HepG2 (cell line): ENCODE results near the gene AARSD1. TPM values are rescaled to one million over a fixed set of nuclear protein-coding genes. Genes with fewer than 3 reads are reported as not detected.

Experiments
- ATF1 ChIP-seq: IDR thresholded peaks from 2 replicates; pipeline ENCODE4 v1.6.1; 2016; ENCODE audit warnings: mild to moderate bottlenecking, control low read depth
- GTF3A ChIP-seq: sonication (generic); formaldehyde crosslinking; conservative IDR thresholded peaks from 2 replicates; pipeline ENCODE4 v1.4.0; 2020; ENCODE audit warnings: mild to moderate bottlenecking, missing genetic modification reagents
- IKZF1 ChIP-seq: fragments of 450-650 bp; IDR thresholded peaks from 2 replicates; pipeline ENCODE4 v1.7.1; 2016
- PAXIP1 ChIP-seq: sonication (generic); formaldehyde crosslinking; conservative IDR thresholded peaks from 2 replicates; pipeline ENCODE4 v1.4.0; 2020; ENCODE audit warnings: mild to moderate bottlenecking, missing genetic modification reagents, moderate library complexity
- RERE ChIP-seq: IDR thresholded peaks from 2 replicates; pipeline ENCODE4 v1.6.1; 2016; ENCODE audit warnings: low read depth, missing genetic modification reagents, missing compliant biosample characterization
- STAG1 ChIP-seq: sonication (generic); formaldehyde crosslinking; IDR thresholded peaks from 2 replicates; pipeline ENCODE4 v1.4.0; 2020; ENCODE audit warnings: missing genetic modification reagents
- ZKSCAN1 ChIP-seq: fragments of 150-350 bp; IDR thresholded peaks from 2 replicates; pipeline ENCODE4 v1.6.1; 2014; ENCODE audit warnings: low read length
- ZNF337 ChIP-seq: sonication (generic); formaldehyde crosslinking; IDR thresholded peaks from 2 replicates; pipeline ENCODE4 v1.5.1; 2020; ENCODE audit warnings: missing genetic modification reagents, low read depth, mild to moderate bottlenecking, borderline replicate concordance
- ZNF83 ChIP-seq: sonication (generic); formaldehyde crosslinking; IDR thresholded peaks from 2 replicates; pipeline ENCODE4 v1.4.0; 2020; ENCODE audit warnings: missing genetic modification reagents, mild to moderate bottlenecking, borderline replicate concordance
- ZSCAN29 ChIP-seq: sonication (generic); formaldehyde crosslinking; conservative IDR thresholded peaks from 2 replicates; pipeline ENCODE4 v1.4.0; 2020; ENCODE audit warnings: mild to moderate bottlenecking, missing genetic modification reagents
- ZSCAN9 ChIP-seq: IDR thresholded peaks from 2 replicates; pipeline ENCODE4 v1.6.1; 2016; ENCODE audit warnings: borderline replicate concordance
- polyA plus RNA-seq, 8 experiments: library from polyadenylated mRNA; depleted of rRNA in 3 of 8; stranded (reverse) in 7 of 8; unstranded in 1 of 8; fragments of >200 nt; fragmentation: Illumina TruSeq in 4 of 8; extraction: Trizol in 4 of 8; gene quantifications; 2 replicates each; pipeline versions ENCODE4 v1.2.1 to v1.2.3, GENCODE V29; 2011 to 2016; ENCODE audit warnings: low read depth in 4 of 8, missing spikeins in 1 of 8, mixed read lengths in 1 of 8; ENCODE audit not compliant: insufficient read depth in 1 of 8
- total RNA-seq, 5 experiments: library from RNA; depleted of rRNA; stranded (reverse); fragments of >200 nt; fragmentation: Illumina TruSeq; extraction: Trizol; gene quantifications; 2 replicates each; pipeline ENCODE4 v1.2.3, GENCODE V29; 2016; ENCODE audit warnings: low read depth in 1 of 5
- TF ChIP-seq, protein P1 (sequence below): sonication (generic); formaldehyde crosslinking; IDR thresholded peaks from one replicate; pipeline ENCODE4 v1.5.1; 2020; ENCODE audit warnings: mild to moderate bottlenecking, missing genetic modification reagents; ENCODE audit errors: not compliant biosample characterization

Gene AARSD1
- total and polyA plus RNA-seq, 2 of the 13 experiments (the other 11 are each of a cell fraction or from before 2014, with no cell fraction given), result 24.7 to 29.3 TPM

- TF ChIP-seq RERE (CRISPR knock-in tag) (peak; percentile 80; the same call in 1 of the 2 replicates), ZSCAN9 (CRISPR knock-in tag) (peak; percentile 96; the same call in 1 of the 2 replicates), ZNF83 (CRISPR knock-in tag) (no peak), ZNF337 (peak; percentile 60; the same call in 1 of the 2 replicates), STAG1 (CRISPR knock-in tag) (no peak), IKZF1 (no peak), PAXIP1 (peak; percentile 95), ZKSCAN1 (0 out of 2 replicates have a peak, but pooled peaks have one; percentile 17), ZSCAN29 (CRISPR knock-in tag) (no peak), GTF3A (no peak), ATF1 (peak; percentile 74)
- TF ChIP-seq, protein P1, sequence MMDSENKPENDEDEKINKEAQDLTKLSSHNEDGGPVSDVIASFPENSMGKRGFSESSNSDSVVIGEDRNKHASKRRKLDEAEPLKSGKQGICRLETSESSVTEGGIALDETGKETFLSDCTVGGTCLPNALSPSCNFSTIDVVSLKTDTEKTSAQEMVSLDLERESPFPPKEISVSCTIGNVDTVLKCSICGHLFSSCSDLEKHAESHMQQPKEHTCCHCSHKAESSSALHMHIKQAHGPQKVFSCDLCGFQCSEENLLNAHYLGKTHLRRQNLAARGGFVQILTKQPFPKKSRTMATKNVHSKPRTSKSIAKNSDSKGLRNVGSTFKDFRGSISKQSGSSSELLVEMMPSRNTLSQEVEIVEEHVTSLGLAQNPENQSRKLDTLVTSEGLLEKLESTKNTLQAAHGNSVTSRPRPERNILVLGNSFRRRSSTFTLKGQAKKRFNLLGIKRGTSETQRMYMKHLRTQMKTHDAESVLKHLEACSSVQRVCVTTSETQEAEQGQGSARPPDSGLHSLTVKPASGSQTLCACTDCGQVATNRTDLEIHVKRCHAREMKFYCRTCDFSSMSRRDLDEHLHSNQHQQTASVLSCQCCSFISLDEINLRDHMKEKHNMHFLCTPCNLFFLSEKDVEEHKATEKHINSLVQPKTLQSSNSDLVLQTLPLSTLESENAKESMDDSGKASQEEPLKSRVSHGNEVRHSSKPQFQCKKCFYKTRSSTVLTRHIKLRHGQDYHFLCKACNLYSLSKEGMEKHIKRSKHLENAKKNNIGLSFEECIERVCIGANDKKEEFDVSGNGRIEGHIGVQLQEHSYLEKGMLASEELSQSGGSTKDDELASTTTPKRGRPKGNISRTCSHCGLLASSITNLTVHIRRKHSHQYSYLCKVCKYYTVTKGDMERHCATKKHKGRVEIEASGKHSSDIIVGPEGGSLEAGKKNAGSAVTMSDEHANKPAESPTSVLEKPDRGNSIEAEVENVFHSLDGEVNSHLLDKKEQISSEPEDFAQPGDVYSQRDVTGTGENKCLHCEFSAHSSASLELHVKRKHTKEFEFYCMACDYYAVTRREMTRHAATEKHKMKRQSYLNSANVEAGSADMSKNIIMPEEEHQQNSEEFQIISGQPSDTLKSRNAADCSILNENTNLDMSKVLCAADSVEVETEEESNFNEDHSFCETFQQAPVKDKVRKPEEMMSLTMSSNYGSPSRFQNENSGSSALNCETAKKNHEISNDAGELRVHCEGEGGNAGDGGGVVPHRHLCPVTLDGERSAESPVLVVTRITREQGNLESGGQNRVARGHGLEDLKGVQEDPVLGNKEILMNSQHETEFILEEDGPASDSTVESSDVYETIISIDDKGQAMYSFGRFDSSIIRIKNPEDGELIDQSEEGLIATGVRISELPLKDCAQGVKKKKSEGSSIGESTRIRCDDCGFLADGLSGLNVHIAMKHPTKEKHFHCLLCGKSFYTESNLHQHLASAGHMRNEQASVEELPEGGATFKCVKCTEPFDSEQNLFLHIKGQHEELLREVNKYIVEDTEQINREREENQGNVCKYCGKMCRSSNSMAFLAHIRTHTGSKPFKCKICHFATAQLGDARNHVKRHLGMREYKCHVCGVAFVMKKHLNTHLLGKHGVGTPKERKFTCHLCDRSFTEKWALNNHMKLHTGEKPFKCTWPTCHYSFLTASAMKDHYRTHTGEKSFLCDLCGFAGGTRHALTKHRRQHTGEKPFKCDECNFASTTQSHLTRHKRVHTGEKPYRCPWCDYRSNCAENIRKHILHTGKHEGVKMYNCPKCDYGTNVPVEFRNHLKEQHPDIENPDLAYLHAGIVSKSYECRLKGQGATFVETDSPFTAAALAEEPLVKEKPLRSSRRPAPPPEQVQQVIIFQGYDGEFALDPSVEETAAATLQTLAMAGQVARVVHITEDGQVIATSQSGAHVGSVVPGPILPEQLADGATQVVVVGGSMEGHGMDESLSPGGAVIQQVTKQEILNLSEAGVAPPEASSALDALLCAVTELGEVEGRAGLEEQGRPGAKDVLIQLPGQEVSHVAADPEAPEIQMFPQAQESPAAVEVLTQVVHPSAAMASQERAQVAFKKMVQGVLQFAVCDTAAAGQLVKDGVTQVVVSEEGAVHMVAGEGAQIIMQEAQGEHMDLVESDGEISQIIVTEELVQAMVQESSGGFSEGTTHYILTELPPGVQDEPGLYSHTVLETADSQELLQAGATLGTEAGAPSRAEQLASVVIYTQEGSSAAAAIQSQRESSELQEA (CRISPR knock-in tag), result no peak
These were observed 46.5 kb upstream of the AARSD1 start (continued) for GRCh38 chr17:43010667-43011308.
